Fibroblast of the aortic adventitia (primary cell): Measurements from ENCODE around the gene GFPT2. TPM values are rescaled to one million over a fixed set of nuclear protein-coding genes. Genes with fewer than 3 reads are reported as not detected.
A peak's percentile ranks its signal among the peaks of the same experiment; 100 is the strongest.

Experiments
- DNase-seq: peaks from one replicate; pipeline ENCODE4 v3.0.0-alpha.2; 2010; ENCODE audit warnings: low read depth
- H3K4me3 ChIP-seq: 2 replicates; pipeline ENCODE4 v1.5.1; 2011; ENCODE audit warnings: low read depth, mild to moderate bottlenecking, control low read depth, low read length, moderate library complexity
- total RNA-seq: library from RNA; depleted of rRNA; stranded (reverse); fragments of >200 nt; gene quantifications from 2 replicates; pipeline ENCODE4 v1.2.3, GENCODE V29; 2012; ENCODE audit warnings: low replicate concordance
- TF ChIP-seq, protein P1 (sequence below): IDR thresholded peaks from 2 replicates; pipeline ENCODE4 v1.5.1; 2011; ENCODE audit warnings: mild to moderate bottlenecking, low read length, control low read depth, inconsistent platforms; ENCODE audit not compliant: insufficient read depth

Gene GFPT2
- total RNA-seq: 54.4 and 69.8 TPM in 2 replicates

DNA sequence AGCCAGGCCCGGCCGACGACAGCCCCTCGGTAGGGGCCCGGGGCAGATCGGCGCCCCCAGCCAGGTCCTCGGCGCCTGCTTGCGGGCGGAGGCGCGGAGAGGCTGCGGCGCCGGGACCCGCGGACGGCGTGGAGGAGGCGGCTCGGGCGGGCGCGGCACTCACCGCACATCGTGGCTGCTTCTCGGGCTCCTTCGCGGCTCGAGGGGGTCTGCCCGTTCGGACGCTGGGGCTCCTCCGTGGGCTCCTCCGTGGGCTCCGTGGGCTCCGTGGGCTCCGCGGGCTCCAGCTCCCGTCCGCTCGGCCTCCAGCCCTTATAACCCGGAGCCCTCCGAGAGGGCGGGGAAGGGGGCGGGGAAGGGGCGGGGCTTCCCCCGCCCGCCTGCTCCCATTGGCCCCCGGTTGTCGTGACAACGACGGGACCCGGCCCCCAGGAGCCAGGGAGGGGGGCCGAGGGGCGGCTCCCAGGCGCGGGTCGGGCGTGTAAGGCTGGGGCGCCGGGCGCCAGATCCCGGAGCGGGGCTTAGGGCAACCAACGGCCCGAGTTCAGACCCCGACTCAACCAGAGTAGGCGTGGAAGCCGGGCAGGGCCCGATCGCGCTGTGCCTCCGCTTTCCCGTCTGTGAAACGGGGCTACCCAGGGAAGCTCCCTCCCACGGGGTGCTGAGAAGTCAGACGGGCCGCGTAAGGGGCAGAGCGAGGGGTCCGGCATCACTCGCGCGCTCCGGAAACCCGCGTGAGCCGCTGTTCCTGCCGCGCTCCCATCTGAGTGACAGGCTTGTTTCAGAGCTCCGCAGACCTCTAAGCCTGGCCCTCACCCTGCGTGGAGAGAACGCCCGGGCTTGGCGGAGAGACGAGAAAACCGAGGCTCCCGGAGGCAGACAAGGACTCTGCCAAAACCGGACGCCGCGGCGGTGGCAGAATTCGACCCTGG lies at the start of gene GFPT2:
TSS of gene GFPT2 (minus strand) at position 289 of the 932 bp plus-strand sequence. CDS start at position 170, 119 bp downstream.
- H3K4me3 ChIP-seq: peak within 1 kb of the TSS; percentile 83
- TF ChIP-seq, protein P1, sequence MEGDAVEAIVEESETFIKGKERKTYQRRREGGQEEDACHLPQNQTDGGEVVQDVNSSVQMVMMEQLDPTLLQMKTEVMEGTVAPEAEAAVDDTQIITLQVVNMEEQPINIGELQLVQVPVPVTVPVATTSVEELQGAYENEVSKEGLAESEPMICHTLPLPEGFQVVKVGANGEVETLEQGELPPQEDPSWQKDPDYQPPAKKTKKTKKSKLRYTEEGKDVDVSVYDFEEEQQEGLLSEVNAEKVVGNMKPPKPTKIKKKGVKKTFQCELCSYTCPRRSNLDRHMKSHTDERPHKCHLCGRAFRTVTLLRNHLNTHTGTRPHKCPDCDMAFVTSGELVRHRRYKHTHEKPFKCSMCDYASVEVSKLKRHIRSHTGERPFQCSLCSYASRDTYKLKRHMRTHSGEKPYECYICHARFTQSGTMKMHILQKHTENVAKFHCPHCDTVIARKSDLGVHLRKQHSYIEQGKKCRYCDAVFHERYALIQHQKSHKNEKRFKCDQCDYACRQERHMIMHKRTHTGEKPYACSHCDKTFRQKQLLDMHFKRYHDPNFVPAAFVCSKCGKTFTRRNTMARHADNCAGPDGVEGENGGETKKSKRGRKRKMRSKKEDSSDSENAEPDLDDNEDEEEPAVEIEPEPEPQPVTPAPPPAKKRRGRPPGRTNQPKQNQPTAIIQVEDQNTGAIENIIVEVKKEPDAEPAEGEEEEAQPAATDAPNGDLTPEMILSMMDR: no peak
- DNase-seq: peak; percentile 70

DNA sequence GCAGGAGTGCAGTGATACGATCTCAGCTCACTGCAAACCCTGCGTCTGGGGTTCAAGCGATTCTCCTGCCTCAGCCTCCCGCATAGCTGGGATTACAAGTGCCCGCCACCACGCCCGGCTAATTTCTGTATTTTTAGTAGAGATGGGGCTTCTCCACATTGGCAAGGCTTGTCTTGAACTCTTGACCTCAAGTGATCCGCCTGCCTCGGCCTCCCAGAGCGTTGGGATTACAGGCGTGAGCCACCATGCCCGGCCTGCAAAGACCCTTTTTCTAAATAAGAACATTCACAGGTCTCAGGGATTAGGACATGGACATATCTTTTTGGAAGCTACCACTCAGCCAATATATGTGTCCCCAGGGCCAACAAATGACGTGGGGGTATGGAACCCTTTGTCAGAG lies 49.6 kb upstream of the GFPT2 start:
- no peak overlapping the region for H3K4me3 ChIP-seq
- DNase-seq: no peak
- TF ChIP-seq, protein P1: no peak

DNA sequence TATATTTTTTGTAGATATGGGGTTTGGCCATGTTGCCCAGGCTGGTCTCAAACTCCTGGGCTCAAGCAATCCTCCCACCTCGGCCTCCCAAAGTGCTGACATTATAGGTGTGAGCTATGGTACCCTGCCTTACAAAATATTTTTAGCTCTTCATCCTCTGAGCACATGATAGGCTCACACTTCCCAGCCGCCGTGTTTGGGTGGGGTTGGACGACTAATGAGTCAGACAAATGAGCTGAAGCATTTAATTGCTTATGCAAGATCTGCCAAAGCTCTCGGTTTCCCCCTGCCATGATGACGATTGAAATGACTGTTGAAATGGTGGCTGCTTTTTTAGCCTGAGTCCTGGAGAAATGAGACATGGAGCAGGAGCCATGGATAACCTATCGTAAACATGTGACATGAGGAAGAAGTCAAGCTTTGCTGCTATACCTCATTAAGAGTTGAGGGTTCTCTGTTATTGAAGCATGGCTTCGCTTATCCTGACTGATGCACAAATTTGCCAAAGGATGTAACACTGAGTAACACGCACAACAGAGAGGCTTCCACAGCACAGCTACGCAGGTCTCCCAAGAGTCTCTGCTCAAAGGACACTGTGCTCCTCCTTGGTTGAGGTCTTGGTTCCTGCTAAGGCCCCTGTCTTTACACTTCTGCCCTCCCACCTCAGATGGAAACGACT lies 48.2 kb upstream of the GFPT2 start:
- TF ChIP-seq, protein P1: no peak
- no peak overlapping the region for H3K4me3 ChIP-seq
- no peak for DNase-seq

DNA sequence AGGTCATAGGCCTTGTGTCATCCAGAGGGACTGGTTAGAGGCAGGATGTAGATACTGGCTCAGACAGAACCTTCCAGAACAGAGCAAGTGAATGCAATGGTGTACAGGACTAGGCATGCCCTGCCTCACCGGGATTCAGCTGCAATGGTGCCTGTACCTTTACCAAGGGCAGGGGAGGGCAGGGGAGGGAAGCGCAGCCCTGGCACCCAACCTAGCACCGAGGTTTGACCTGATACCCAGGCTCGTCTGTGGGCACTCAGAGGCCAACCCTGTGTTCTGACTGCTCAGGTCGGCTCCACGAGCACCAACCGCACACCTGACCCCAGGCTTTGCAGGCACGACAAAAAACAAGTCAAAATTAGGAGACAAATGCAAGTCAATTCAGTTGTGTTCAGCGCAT lies 47.3 kb upstream of the GFPT2 start:
- DNase-seq: no peak
- no peak overlapping the region for H3K4me3 ChIP-seq
- TF ChIP-seq, protein P1: no peak

DNA sequence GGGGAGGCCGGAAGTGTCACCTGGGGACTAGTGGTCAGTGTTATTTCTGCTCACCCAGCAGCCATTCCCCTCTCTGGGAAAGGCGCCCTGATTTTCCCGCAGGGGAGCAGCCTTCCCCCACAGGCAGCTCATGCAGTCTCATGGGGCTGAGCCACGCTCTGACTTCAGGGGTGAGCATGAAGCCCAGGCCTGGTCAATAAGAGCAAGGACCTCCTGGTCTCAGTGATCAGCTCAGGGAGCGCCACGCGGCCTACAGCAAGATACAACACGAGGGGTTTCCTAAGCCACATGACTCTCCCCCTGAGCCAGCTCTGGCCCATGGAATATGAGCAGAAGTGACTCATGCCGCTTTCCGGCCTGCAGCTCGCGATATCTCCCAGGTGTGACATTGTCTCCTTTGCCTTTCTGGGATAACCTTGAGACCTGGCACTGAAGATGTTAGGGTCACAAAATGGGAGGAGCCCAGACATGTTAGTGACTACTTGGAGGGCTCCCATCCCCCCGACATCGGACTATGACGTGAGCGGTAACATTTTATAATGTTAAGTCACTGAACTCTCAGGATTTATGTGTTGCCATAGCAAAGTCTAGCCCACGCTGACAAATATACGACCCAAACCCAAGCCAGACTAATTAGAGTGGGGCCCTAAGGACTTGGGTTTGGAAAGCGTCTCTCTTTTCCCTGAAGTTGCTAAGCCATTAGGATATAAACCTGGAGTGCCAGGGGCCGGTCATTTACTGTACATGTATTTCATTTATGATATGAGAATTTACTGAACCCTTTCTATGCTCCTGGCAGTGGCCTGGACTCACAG lies 46.5 kb upstream of the GFPT2 start:
- DNase-seq: no peak
- TF ChIP-seq, protein P1: no peak
- H3K4me3 ChIP-seq: no peak overlapping the region

DNA sequence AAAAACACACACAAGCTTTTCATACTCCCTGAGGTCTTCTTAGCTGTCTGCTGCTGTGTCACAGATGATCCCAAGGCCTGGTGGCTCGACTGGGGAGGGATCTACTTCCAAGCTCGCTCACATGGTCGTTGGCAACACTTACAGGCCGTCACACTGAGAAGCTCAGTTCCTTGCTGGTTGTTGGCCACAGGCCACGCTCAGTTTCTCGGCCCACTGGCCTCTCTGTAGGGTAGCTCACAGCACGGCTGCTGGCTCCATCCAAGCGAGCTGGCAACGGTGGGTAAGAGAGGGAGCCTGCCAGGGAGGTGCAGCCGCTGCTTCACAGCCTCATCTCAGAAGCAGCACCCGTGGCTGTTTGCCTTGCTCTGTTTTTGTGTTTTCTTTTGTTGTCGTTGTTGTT lies 43.8 kb upstream of the GFPT2 start:
- H3K4me3 ChIP-seq: no peak overlapping the region
- no peak for DNase-seq
- TF ChIP-seq, protein P1: no peak
